HG03064 (cell line): ENCODE data around the gene DEPDC1.
"Not testable (repeated sequence)": the region's sequence is repeated elsewhere in the genome, so short reads cannot be mapped to it uniquely, and the experiment has no call there.

Source experiments
- ATAC-seq: cut with Tn5 transposase; IDR thresholded peaks from one replicate; pipeline ENCODE4 v1.9.1; 2021; ENCODE audit warnings: low read depth; ENCODE audit not compliant: unreplicated experiment

Gene DEPDC1

GRCh38 chr1:68496680-68497357 lies at the start of gene DEPDC1:
DEPDC1 (minus strand) TSS chr1:68497082; CDS start chr1:68496999, 83 bp downstream.
- peak; percentile 94 for ATAC-seq

GRCh38 chr1:68544651-68545050 lies 47.8 kb upstream of the DEPDC1 start:
- no peak for ATAC-seq

GRCh38 chr1:68542586-68542985 lies 45.7 kb upstream of the DEPDC1 start:
- no peak for ATAC-seq

- no peak for ATAC-seq
These were observed 42.1 kb upstream of the DEPDC1 start for GRCh38 chr1:68538941-68539340.

DNA sequence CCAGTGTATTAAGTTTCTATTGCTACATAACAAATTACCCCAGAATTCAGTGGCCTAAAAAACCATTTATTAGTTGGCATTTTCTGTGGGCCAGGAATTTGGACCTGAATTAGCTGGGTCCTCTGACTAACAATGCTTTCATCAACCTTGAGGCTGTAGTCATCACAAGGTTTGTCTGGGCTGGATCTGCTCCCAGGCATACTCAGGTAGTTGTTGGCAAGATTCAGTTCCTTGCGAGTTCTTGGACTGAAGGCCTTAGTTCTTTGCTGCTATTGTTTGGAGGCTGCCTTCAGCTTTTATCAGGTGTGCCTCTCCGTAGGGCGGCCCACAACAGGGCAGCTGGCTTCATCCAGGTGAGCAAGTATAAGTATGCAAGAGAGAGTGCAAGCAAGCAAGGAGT lies 31.4 kb upstream of the DEPDC1 start:
- ATAC-seq = no peak

GRCh38 chr1:68525781-68526180 lies 28.9 kb upstream of the DEPDC1 start:
- ATAC-seq = no peak

- ATAC-seq = no peak
These were observed 24.4 kb upstream of the DEPDC1 start for GRCh38 chr1:68521286-68521685.

GRCh38 chr1:68516066-68516465 lies 19.2 kb upstream of the DEPDC1 start:
- no peak for ATAC-seq

DNA sequence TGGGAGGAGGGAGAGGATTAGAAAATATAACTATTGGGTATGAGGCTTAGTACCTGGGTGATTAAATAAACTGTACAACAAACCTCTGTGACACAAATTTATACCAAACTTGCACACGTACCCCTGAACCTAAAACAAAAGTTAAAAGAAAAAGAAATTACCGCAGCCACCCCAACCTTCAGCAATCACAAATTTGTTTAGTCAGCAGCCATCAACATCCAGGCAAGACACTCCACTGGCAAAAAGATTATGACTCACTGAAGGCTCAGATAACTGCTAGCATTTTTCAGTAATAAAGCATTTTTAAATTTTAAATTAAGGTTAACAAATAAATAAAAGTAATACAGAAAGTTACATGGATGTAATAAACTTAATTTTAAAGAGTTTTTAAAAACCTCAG lies 14.4 kb upstream of the DEPDC1 start:
- no peak for ATAC-seq

DNA sequence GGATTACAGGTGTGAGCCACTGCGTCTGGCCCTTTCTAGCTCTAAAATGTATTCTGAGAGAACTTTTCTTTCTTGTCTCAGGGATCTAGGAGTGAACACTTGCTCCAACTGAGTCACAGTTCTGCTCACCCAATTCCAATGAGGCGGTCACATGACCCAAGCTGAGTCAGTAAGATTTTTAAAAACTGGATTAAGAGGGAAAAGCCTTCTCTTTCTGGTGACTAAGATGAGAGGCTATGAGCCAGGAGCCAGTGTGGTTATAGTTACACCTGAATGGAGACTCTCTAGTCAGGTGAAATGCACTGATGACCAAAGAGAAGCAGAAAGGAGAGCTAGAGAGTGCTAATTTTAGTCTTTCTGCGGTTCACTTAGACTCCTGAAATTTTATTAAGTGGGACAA lies 9.5 kb upstream of the DEPDC1 start:
- ATAC-seq = no peak

DNA sequence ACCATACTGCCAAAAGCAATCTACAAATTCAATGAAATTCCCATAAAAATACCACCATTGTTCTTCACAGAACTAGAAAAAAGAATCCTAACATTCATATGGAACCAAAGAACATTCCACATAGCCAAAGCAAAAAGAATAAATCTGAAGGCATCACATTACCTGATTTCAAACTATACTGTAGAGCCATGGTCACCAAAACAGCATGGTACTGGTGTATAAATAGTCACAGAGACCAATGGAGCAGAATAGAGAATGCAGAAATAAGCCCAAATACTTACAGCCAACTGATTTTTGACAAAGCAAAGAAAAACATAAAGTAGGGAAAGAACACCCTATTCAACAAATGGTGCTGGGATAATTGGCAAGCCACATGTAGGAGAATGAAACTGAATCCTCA lies 6.2 kb upstream of the DEPDC1 start:
- no peak for ATAC-seq

GRCh38 chr1:68497358-68497698 lies 446 bp upstream of the DEPDC1 start:
- peak; percentile 12 for ATAC-seq

DNA sequence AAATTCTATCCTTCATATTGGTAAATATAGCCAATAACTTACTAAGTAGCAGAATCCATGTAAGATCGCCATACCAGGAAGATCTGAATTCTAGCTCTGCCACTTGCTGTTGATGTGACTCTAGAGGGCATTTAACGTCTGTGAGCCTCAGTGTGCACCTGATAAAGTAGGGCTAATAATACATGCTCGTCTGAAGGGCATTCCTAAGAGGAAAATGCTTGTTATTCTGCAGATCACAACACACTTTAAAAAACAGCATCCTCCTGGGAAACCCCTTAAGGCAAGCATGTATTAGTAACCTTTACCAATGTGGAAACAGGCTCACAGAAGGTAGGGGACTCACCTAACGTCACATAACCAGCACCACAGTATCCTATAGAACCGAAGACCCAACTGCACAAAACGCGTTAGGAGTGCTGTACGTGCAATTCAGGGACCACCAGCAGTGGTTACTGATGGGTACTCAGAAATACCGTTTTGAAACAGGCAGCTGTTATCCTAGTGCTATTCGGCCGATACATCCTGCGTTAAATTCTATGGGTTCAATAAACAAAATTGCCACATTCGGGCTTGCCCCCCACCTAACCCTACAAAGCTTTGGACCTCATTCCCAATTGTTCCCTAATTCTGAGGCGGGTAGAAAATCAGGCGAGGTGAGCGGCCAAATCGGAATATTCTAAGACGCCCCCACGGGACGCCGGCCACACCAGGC lies 758 bp downstream of the DEPDC1 start:
- peak; percentile 24 for ATAC-seq

GRCh38 chr1:68495532-68495931 lies 1.4 kb downstream of the DEPDC1 start:
- no peak for ATAC-seq

GRCh38 chr1:68493193-68493592 lies 3.7 kb downstream of the DEPDC1 start:
- no peak for ATAC-seq

DNA sequence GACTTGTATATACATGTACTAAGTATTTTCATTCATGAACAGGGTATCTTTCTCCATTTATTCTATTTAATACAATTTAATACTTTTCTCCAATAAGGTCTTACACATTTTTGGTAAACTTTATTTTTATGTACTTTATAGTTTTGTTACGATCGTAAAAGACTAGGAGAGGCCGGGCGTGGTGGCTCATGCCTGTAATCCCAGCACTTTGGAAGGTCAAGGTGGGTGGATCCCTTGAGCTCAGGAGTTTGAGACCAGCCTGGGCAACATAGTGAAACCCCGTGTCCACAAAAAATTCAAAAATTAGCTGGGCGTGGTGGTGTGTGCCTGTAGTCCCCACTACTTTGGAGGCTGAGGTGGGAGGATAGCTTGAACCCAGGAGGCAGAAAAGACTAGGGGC lies 4.6 kb downstream of the DEPDC1 start:
- not testable (repeated sequence) for ATAC-seq

DNA sequence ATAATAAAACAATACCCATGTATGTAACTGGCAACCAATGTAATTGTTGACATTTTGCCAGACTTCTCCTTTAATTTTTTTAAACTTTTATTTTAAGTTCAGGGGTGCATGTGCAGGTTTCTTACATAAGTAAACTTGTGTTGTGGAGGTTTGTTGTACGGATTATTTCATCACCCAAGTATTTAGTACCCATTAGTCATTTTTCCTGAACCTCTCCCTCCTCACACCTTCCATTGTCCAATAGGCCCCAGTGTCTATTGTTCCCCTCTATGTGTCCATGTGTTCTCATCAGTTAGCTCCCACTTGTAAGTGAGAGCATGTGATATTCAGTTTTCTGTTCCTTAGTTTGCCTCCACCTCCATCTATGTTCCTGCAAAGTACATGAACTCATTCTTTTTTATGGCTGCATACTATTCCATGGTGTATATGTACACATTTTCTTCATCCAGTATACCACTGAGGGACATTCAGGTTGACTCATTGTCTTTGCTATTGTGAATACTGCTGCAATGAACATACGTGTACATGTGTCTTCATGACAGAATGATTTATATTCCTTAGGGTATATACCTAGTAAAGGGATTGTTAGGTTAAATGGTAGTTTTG lies 6.7 kb downstream of the DEPDC1 start:
- no peak for ATAC-seq

- no peak for ATAC-seq
These were observed 11.4 kb downstream of the DEPDC1 start for GRCh38 chr1:68485431-68486022.

- no peak for ATAC-seq
These were observed 12.3 kb downstream of the DEPDC1 start for GRCh38 chr1:68484618-68485017.

GRCh38 chr1:68481041-68481440 lies 15.8 kb downstream of the DEPDC1 start:
- no peak for ATAC-seq

GRCh38 chr1:68479501-68479900 lies 17.4 kb downstream of the DEPDC1 start:
- ATAC-seq = no peak

DNA sequence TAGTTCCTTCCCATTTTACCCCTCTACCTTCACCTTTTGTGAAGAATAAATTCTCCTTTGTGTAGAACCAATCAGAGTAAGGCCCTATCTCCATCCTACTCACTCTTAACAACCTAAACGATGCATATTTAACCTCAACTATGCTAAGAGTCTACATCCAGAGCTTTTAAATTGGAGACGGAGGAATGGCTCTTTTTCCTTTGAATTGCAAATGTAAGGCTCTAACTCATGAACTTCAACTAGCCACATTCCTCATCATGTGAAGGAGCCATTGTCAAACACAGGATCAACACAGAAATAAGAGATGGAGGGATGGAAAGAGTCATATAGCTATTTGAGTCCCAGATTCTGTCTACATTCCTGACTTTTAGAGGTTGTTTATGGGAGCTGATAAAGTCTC lies 18.2 kb downstream of the DEPDC1 start:
- no peak for ATAC-seq
